D721Med (cell line): ENCODE measurements around the gene GRIN2C.

Experiments used
- DNase-seq: peaks from one replicate; pipeline ENCODE4 v3.0.0; 2011; ENCODE audit warnings: low spot score; ENCODE audit not compliant: insufficient read length
- FAIRE-seq: peaks from 2 replicates; lab custom pipeline; 2011; peaks lifted over from hg19 to GRCh38; lab: Jason Lieb, UNC
- TF ChIP-seq, protein P1 (sequence below): IDR thresholded peaks from 2 replicates; pipeline ENCODE4 v1.5.1; 2012; ENCODE audit warnings: mild to moderate bottlenecking, control low read depth; ENCODE audit not compliant: insufficient read depth; ENCODE audit errors: missing control alignments

Gene GRIN2C

DNA sequence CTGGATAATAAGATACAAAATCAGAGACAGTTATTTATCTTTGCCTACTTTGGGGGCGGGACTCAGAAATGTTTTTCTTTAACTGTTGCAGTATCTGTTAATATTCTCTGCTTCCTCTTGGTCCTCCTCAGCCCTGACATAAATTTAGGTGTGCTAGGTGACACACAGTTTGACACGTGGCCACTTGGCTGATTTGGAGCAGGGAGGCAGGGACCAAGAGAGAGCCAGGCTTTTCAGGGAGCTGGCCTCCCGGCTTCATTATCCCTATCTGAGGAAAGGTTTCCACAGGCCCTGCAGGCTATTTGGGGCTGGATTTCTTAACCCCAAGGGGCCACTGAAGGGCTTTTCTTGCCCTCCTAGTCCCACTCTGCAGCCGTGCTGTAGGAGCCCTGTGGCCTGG is 63.5 kb downstream of the GRIN2C start:
- no peak for FAIRE-seq
- no peak for DNase-seq
- TF ChIP-seq, protein P1, sequence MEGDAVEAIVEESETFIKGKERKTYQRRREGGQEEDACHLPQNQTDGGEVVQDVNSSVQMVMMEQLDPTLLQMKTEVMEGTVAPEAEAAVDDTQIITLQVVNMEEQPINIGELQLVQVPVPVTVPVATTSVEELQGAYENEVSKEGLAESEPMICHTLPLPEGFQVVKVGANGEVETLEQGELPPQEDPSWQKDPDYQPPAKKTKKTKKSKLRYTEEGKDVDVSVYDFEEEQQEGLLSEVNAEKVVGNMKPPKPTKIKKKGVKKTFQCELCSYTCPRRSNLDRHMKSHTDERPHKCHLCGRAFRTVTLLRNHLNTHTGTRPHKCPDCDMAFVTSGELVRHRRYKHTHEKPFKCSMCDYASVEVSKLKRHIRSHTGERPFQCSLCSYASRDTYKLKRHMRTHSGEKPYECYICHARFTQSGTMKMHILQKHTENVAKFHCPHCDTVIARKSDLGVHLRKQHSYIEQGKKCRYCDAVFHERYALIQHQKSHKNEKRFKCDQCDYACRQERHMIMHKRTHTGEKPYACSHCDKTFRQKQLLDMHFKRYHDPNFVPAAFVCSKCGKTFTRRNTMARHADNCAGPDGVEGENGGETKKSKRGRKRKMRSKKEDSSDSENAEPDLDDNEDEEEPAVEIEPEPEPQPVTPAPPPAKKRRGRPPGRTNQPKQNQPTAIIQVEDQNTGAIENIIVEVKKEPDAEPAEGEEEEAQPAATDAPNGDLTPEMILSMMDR, result no peak

DNA sequence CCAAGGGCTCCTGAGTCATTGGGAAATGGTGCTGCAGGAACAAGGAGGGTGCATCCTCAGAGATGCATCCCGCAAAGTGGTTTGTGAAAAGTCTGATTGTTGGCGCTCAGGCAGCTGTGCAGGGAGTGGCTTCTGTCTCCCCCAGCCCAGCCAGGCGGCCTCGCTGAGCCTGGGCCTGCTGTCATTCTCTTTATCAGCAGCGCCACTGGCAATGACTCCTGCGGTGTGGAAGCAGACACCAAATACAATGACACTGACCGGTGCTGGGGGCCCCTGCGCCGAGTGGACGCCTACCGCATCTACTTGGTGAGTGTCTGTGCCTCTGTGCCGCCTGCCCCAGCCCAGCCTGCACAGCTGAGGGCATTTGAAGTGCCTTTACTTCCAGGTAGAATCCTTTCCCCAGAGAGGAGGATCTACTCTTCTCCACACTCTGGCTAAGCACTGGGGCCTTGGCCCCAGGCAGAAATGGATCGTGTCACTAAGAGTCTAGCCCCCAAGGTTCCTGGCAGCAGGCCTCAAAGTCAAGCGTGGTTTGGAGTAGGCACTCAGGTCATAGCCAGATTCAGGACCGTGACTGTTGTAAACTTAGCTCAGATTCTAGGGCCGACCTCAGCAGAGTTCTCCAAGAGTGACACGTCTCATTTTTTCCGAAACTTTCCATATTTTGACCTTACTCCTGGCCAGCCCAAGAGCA is 64.2 kb downstream of the GRIN2C start:
- DNase-seq, result no peak
- TF ChIP-seq, protein P1, result no peak
- no peak for FAIRE-seq

DNA sequence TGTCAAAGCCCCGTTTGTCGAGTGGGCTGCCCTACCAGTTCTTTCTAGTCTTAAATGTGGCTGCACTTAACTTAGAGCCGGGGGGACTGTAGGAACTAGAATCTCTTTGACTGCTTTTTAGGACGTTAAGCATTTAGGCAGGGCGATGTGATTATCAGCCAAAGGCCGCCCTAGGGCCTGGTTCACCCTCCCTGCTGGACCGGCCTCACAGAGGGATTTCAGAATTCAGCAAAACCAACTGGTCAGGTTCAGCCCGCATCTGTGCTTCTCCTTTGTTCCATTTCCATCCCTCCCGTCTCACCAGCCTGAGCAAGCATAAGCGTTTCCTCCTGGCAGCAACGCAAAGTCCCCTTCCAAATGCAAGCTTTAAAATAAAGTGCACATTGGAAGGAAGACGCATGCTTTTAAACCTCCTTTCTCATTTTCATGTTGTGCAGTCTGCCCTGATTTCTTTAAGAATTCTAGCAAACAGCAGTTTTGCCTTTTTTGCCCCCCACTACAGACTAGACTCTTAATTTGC is 67.0 kb downstream of the GRIN2C start:
- no peak for FAIRE-seq
- DNase-seq, result no peak
- TF ChIP-seq, protein P1, result no peak
